ENCODE results near the gene FEM1B.

FEM1B gene

DNA sequence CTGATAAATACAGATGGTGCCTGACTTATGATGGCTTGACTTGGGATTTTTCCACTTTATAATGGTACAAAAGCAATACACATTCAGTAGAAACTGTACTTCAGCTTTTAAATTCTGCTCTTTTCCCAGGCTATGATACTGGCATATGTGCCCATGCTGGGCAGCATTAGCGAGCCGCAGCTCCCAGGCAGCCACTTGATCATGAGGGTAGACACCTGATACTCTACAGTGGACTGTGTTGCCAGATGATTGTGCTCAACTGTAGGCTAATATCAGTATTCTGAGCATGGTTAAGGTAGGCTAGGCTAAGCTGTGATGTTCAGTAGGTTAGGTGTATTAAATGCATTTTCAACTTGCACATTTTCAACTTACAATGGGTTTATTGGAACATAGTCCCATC, 17.7 kb upstream of the FEM1B start:
- DNase-seq (ENCODE audit: low read depth), result no peak
- H3K4me3 ChIP-seq (ENCODE audit: low read length), result no peak overlapping the region
- TF ChIP-seq, protein P1, sequence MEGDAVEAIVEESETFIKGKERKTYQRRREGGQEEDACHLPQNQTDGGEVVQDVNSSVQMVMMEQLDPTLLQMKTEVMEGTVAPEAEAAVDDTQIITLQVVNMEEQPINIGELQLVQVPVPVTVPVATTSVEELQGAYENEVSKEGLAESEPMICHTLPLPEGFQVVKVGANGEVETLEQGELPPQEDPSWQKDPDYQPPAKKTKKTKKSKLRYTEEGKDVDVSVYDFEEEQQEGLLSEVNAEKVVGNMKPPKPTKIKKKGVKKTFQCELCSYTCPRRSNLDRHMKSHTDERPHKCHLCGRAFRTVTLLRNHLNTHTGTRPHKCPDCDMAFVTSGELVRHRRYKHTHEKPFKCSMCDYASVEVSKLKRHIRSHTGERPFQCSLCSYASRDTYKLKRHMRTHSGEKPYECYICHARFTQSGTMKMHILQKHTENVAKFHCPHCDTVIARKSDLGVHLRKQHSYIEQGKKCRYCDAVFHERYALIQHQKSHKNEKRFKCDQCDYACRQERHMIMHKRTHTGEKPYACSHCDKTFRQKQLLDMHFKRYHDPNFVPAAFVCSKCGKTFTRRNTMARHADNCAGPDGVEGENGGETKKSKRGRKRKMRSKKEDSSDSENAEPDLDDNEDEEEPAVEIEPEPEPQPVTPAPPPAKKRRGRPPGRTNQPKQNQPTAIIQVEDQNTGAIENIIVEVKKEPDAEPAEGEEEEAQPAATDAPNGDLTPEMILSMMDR (IDR thresholded peaks at IDR 0.05; ENCODE audit: insufficient read depth, low read depth, low read length, missing control alignments), result no peak

DNA sequence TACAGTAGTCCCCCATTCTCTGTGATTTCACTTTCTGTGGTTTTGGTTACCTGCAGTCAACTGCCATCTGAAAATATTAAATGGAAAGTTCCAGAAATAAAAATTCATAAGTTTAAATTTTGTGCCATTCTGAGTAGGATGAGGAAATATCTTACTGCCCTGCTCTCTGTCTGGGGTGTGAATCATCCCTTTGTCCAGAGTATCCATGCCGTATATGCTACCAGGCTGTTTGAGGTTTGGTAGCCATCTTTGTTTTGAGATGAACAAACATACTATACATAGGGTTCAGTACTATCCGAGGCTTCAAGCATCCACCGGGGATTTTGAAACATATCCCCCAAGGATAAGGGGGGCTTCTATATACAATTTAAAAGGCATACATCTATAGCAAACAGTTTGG, 16.3 kb upstream of the FEM1B start:
- H3K4me3 ChIP-seq (ENCODE audit: low read length), result no peak overlapping the region
- TF ChIP-seq, protein P1 (IDR thresholded peaks at IDR 0.05; ENCODE audit: insufficient read depth, low read depth, low read length, missing control alignments), result no peak
- DNase-seq (ENCODE audit: low read depth), result peak; percentile 70

DNA sequence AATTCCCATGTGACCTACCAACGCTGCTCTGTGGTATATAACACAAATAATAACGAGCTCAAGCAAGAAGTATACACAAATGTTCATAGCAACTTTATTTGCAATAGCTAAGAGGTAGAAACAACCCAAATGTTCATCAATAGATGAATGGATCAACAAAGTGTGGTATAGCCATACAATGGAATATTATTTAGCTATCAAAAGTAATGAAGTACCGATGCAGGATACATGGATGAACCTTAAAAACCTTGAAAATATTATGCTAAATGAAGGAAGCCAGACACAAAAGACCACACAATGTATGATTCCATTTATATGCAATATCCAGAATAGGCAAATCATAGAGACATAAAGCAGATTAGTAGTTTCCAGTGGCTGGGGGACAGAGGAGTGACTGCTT, 15.6 kb upstream of the FEM1B start:
- H3K4me3 ChIP-seq (ENCODE audit: low read length), result no peak overlapping the region
- DNase-seq (ENCODE audit: low read depth), result no peak
- TF ChIP-seq, protein P1 (IDR thresholded peaks at IDR 0.05; ENCODE audit: insufficient read depth, low read depth, low read length, missing control alignments), result no peak

DNA sequence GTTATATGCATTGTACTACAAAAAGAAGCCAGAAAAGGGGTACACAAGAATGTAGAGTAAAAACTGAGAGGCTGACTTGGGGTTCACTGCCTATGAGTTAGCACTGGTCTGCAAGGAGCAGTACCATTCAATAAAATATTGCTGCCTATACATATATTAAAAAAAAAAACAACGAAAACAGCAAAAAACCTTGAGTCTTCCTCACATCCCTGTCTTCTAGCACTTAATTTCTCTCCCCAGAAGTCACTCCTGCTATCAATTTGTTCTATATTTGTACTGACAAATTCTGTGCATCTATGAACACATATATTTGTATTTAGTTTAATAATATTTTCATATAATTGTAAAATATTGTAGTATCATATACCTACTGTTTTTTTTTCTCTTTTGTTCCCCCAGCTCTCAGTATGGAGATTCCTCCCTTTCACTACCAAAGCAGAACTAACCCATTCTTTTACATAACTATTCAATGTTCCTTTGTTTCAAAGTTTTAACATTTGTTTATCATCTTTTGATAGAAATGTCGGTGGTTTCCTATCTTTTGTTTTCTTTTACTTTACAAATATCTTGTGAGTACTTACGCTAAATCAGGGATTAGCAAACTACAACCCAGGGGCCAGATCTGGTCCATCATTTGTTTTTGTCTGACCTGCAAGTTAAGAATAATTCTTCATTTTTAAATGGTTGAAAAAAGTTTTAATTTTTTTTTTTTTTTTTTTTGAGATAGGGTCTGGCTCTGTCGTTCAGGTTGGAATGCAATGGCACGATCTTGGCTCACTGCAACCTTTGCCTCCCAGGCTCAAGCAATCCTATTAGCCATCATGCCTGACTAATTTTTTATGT, 14.8 kb upstream of the FEM1B start:
- TF ChIP-seq, protein P1 (IDR thresholded peaks at IDR 0.05; ENCODE audit: insufficient read depth, low read depth, low read length, missing control alignments), result no peak
- DNase-seq (ENCODE audit: low read depth), result no peak
- no peak overlapping the region for H3K4me3 ChIP-seq (ENCODE audit: low read length)

DNA sequence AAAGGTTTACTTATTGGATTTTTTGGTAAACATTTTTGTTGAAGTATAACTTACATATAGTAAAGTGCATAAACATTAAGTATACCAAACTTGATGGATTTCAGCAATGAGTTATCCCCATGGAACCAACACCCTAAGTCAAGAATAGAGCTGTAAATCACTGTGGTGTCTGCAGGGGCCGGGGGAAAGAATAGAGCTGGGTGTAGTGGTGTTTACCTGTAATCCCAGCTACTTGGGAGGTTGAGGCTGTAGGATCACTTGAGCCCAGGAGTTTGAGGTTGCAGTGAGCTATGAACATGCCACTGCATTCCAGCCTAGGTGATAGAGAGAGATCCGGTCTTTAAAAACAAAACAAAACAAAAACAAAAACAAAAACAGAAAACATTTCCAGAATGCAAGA, 13.3 kb upstream of the FEM1B start:
- TF ChIP-seq, protein P1 (IDR thresholded peaks at IDR 0.05; ENCODE audit: insufficient read depth, low read depth, low read length, missing control alignments), result no peak
- DNase-seq (ENCODE audit: low read depth), result no peak
- no peak overlapping the region for H3K4me3 ChIP-seq (ENCODE audit: low read length)

DNA sequence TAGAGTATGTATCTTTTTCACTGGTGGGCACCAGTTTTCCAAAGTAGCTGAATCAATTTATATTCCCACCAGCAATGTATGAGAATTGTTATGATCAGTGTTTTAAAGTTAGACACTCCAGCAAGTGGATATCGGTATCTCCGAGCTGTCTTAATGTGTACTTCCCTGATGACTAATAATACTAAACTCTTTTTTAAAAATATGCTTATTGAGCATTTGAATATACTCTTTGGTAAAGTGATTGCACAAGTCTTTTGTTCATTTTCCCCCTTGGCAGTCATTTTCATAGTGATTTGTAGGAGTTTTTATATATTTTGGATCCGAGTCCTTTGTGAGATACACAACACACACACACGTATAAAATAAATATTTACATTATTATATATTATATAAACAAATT, 12.5 kb upstream of the FEM1B start:
- H3K4me3 ChIP-seq (ENCODE audit: low read length), result no peak overlapping the region
- TF ChIP-seq, protein P1 (IDR thresholded peaks at IDR 0.05; ENCODE audit: insufficient read depth, low read depth, low read length, missing control alignments), result no peak
- DNase-seq (ENCODE audit: low read depth), result peak; percentile 54

DNA sequence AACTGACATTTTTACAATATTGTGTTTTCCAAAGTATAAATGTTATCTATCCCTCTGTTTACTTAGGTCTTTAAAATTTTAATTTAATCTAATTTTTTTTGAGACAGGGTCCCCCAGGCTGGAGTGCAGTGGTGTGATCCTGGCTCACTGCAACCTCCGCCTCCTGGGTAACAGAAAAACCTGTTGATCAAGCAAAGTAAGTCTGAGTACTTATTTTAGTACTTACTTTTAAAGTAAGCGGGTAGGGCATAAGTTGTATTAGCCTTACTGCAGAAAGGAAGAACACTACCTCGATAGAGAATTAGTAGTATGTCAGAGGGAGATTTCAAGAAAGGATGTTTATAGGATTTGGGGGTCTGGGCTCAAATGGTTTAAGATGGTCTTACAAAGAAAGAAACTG, 11.9 kb upstream of the FEM1B start:
- no peak overlapping the region for H3K4me3 ChIP-seq (ENCODE audit: low read length)
- TF ChIP-seq, protein P1 (IDR thresholded peaks at IDR 0.05; ENCODE audit: insufficient read depth, low read depth, low read length, missing control alignments), result no peak
- DNase-seq (ENCODE audit: low read depth), result peak; percentile 59
